B cell (primary cell): ENCODE results near the gene CEP128.

Experiments used
- CTCF ChIP-seq: fragments of 200-600 bp; IDR thresholded peaks from one replicate; pipeline ENCODE4 v1.8.0; 2022; ENCODE audit warnings: antibody characterized with exemption, mild to moderate bottlenecking
- EZH2 ChIP-seq: IDR thresholded peaks from 2 replicates; pipeline ENCODE4 v1.6.1; 2012; ENCODE audit warnings: borderline replicate concordance, low read depth, mild to moderate bottlenecking, moderate library complexity, low read length; ENCODE audit not compliant: insufficient read depth, poor library complexity, severe bottlenecking

- TF ChIP-seq CTCF (no peak), EZH2 (no peak)
Observed at GRCh38 chr14:80678436-80678835, 263.1 kb downstream of the CEP128 start.
